SK-N-SH treated with all-trans-retinoic acid at 6 μM for 48 hours (cell line): ENCODE results near the gene ABHD11.

Source experiments
- ARNTL ChIP-seq: fragments of 450-650 bp; formaldehyde crosslinking; IDR thresholded peaks from 2 replicates; pipeline ENCODE4 v1.5.0; 2020; ENCODE audit warnings: low read depth, mild to moderate bottlenecking, moderate library complexity, borderline replicate concordance
- CSDC2 ChIP-seq: fragments of 250-450 bp; sonication (Bioruptor Pico); IDR thresholded peaks from 2 replicates; pipeline ENCODE4 v1.5.0; 2020; ENCODE audit warnings: mild to moderate bottlenecking, moderate library complexity
- ESRRG ChIP-seq: fragments of 250-450 bp; sonication (Bioruptor Pico); IDR thresholded peaks from 2 replicates; pipeline ENCODE4 v1.6.1; 2021; ENCODE audit warnings: mild to moderate bottlenecking
- GLIS3 ChIP-seq: fragments of 250-450 bp; sonication (Bioruptor Pico); IDR thresholded peaks from 2 replicates; pipeline ENCODE4 v1.5.0; 2020; ENCODE audit warnings: mild to moderate bottlenecking, moderate library complexity
- ISL1 ChIP-seq: fragments of 250-450 bp; sonication (Bioruptor Pico); IDR thresholded peaks from 2 replicates; pipeline ENCODE4 v2.1.2; 2022; ENCODE audit warnings: mild to moderate bottlenecking, moderate library complexity
- OSR1 ChIP-seq: fragments of 250-450 bp; sonication (Bioruptor Pico); IDR thresholded peaks from 2 replicates; pipeline ENCODE4 v1.8.0; 2022; ENCODE audit warnings: moderate library complexity, mild to moderate bottlenecking, inconsistent platforms
- ZC3H10 ChIP-seq: fragments of 250-450 bp; sonication (Bioruptor Pico); IDR thresholded peaks from 2 replicates; pipeline ENCODE4 v1.5.1; 2021; ENCODE audit warnings: mild to moderate bottlenecking, moderate library complexity
- ZFP3 ChIP-seq: fragments of 250-450 bp; sonication (Bioruptor Pico); IDR thresholded peaks from 2 replicates; pipeline ENCODE4 v1.5.0; 2020; ENCODE audit warnings: mild to moderate bottlenecking, moderate library complexity
- ZNF565 ChIP-seq: fragments of 450-650 bp; formaldehyde crosslinking; conservative IDR thresholded peaks from 2 replicates; pipeline ENCODE4 v1.5.0; 2020; ENCODE audit warnings: low read depth, mild to moderate bottlenecking, moderate library complexity
- ZNF70 ChIP-seq: fragments of 450-650 bp; formaldehyde crosslinking; IDR thresholded peaks from 2 replicates; pipeline ENCODE4 v1.5.0; 2020; ENCODE audit warnings: mild to moderate bottlenecking, moderate library complexity
- ZNF8 ChIP-seq: fragments of 450-650 bp; formaldehyde crosslinking; IDR thresholded peaks from 2 replicates; pipeline ENCODE4 v1.5.0; 2020; ENCODE audit warnings: mild to moderate bottlenecking, moderate library complexity
- TF ChIP-seq, protein P1 (sequence below): fragments of 250-450 bp; sonication (Bioruptor Pico); IDR thresholded peaks from 2 replicates; pipeline ENCODE4 v1.8.0; 2020; ENCODE audit warnings: mild to moderate bottlenecking, moderate library complexity, borderline replicate concordance
- TF ChIP-seq, protein P2 (sequence below): fragments of 250-450 bp; sonication (Bioruptor Pico); IDR thresholded peaks from 2 replicates; pipeline ENCODE4 v1.5.1; 2020; ENCODE audit warnings: low read depth, mild to moderate bottlenecking, moderate library complexity

DNA sequence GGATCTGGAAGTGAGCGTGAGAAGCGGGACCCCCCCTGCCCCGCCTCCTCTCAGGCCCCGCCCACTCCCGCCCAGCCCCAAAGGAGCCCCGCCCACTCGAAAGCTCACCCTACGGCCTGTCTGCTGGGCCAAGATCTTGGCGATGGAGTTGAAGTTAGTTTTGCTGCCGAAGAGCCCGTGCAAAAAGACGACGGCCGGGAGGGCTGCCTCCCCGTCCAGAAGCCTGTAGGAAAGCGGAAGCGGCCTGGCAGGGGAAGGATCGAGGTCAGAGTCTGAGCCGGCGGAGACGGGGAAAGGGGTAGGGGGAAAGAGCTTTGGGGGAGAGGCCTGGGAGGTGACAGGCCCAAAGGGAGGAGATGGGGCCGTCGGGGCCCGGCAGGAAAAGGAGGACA is 386 bp downstream of the ABHD11 start:
- no peak for TF ChIP-seq ZFP3 (CRISPR knock-in tag)
- no peak for TF ChIP-seq ZNF8 (CRISPR knock-in tag)
- no peak for TF ChIP-seq GLIS3 (CRISPR knock-in tag)
- no peak for TF ChIP-seq ZNF70 (CRISPR knock-in tag)
- TF ChIP-seq OSR1 (CRISPR knock-in tag) = no peak
- TF ChIP-seq ZC3H10 (CRISPR knock-in tag) = no peak
- no peak for TF ChIP-seq CSDC2 (CRISPR knock-in tag)
- TF ChIP-seq, protein P1, sequence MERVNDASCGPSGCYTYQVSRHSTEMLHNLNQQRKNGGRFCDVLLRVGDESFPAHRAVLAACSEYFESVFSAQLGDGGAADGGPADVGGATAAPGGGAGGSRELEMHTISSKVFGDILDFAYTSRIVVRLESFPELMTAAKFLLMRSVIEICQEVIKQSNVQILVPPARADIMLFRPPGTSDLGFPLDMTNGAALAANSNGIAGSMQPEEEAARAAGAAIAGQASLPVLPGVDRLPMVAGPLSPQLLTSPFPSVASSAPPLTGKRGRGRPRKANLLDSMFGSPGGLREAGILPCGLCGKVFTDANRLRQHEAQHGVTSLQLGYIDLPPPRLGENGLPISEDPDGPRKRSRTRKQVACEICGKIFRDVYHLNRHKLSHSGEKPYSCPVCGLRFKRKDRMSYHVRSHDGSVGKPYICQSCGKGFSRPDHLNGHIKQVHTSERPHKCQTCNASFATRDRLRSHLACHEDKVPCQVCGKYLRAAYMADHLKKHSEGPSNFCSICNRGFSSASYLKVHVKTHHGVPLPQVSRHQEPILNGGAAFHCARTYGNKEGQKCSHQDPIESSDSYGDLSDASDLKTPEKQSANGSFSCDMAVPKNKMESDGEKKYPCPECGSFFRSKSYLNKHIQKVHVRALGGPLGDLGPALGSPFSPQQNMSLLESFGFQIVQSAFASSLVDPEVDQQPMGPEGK (CRISPR knock-in tag) = no peak
- no peak for TF ChIP-seq ESRRG (CRISPR knock-in tag)
- no peak for TF ChIP-seq ARNTL (CRISPR knock-in tag)
- TF ChIP-seq, protein P2, sequence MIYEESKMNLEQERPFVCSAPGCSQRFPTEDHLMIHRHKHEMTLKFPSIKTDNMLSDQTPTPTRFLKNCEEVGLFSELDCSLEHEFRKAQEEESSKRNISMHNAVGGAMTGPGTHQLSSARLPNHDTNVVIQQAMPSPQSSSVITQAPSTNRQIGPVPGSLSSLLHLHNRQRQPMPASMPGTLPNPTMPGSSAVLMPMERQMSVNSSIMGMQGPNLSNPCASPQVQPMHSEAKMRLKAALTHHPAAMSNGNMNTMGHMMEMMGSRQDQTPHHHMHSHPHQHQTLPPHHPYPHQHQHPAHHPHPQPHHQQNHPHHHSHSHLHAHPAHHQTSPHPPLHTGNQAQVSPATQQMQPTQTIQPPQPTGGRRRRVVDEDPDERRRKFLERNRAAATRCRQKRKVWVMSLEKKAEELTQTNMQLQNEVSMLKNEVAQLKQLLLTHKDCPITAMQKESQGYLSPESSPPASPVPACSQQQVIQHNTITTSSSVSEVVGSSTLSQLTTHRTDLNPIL (CRISPR knock-in tag) = no peak
- TF ChIP-seq ISL1 (CRISPR knock-in tag) = no peak
- TF ChIP-seq ZNF565 = no peak
